ENCODE data around the gene VAC14.

GRCh38 chr16:70788668-70789594, 12.0 kb downstream of the VAC14 start:
- no peak for TF ChIP-seq CTCF (IDR thresholded peaks at IDR 0.05)
- no peak for TF ChIP-seq POLR2A (IDR thresholded peaks at IDR 0.05)

All from vagina (tissue), 2 donors.